GM12864 (cell line): Measurements from ENCODE around the gene ASMTL.

Experiments used
- DNase-seq: peaks from one replicate; pipeline ENCODE4 v3.0.0-alpha.2; 2011; ENCODE audit warnings: low read depth
- H3K4me3 ChIP-seq: 2 replicates; pipeline ENCODE4 v1.5.1; 2011; ENCODE audit warnings: mild to moderate bottlenecking, low read depth, low read length, control low read depth
- CTCF ChIP-seq: IDR thresholded peaks from 2 replicates; pipeline ENCODE4 v1.5.1; 2011; ENCODE audit warnings: low read depth, mild to moderate bottlenecking, moderate library complexity, low read length, control low read depth, inconsistent platforms; ENCODE audit errors: missing control alignments

Gene ASMTL

GRCh38 chrX:1444561-1445500 is 7.9 kb downstream of the ASMTL start:
- TF ChIP-seq CTCF, result no peak
- DNase-seq, result no peak
- no peak overlapping the region for H3K4me3 ChIP-seq

GRCh38 chrX:1443496-1444075 is 9.1 kb downstream of the ASMTL start:
- no peak for DNase-seq
- no peak for TF ChIP-seq CTCF
- H3K4me3 ChIP-seq, result no peak overlapping the region

GRCh38 chrX:1442724-1443367 is 9.9 kb downstream of the ASMTL start:
- TF ChIP-seq CTCF, result no peak
- H3K4me3 ChIP-seq, result no peak overlapping the region
- DNase-seq, result no peak

- TF ChIP-seq CTCF, result no peak
- DNase-seq, result no peak
- H3K4me3 ChIP-seq, result no peak overlapping the region
These were observed 10.6 kb downstream of the ASMTL start for GRCh38 chrX:1442016-1442665.

- no peak for DNase-seq
- TF ChIP-seq CTCF, result no peak
- H3K4me3 ChIP-seq, result no peak overlapping the region
These were observed 12.2 kb downstream of the ASMTL start for GRCh38 chrX:1440506-1440905.

GRCh38 chrX:1435241-1435895 is 17.3 kb downstream of the ASMTL start:
- H3K4me3 ChIP-seq, result no peak overlapping the region
- DNase-seq, result no peak

More at GRCh38 chrX:1435241-1435895, 17.3 kb downstream of the ASMTL start:
- TF ChIP-seq CTCF, result no peak
